Measurements from ENCODE around the gene EDNRA.

DNA sequence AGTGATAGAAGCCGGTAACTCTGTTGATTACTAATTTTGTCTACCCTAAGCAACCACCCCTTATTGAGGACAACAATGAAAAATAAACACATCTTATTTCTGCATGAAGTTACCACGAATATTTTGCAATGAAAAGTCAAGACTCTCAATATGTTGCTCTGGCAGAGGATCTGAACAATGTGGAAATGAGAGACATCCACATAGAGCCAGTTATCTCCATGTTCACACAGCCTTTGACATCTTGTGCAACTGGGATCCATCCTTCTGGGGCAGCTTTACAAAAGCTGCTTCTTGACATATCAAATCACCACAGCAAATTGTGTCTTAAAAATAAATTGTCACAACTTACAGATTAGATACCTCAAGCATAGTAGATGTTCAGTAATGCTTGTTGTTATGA lies 10.2 kb downstream of the EDNRA start:
- TF ChIP-seq CTCF (IDR thresholded peaks at IDR 0.05) (no peak), REST (IDR thresholded peaks at IDR 0.05; ENCODE audit: insufficient read depth in 1 of 2, low read depth in 2 of 2, low read length in 1 of 2) (no peak), POLR2AphosphoS5 (IDR thresholded peaks at IDR 0.05; ENCODE audit: low read depth, low read length) (no peak), SIN3A (IDR thresholded peaks at IDR 0.05; ENCODE audit: borderline replicate concordance, insufficient read depth, low read depth, low read length) (no peak), TCF7L2 (IDR thresholded peaks at IDR 0.05; ENCODE audit: low read depth, low read length) (no peak)
